Stimulated activated CD4-positive, alpha-beta T cell treated with anti-CD3 and anti-CD28 coated beads, Interleukin-2, amount 100 ng/mL, for 48 hours (primary cell): Measurements from ENCODE around the gene HHATL.

Experiments used
- DNase-seq, 2 donors: peaks; one replicate each; pipeline ENCODE4 v3.0.0-alpha.2; 2020

The HHATL gene

GRCh38 chr3:42702066-42702951 is at the start of gene HHATL:
Gene HHATL, minus strand, starts transcription at chr3:42702798. Its CDS starts 1,972 bp downstream, at chr3:42700826.
- no peak for DNase-seq

GRCh38 chr3:42751609-42752008 is 49.0 kb upstream of the HHATL start:
- no peak for DNase-seq

GRCh38 chr3:42750834-42751233 is 48.2 kb upstream of the HHATL start:
- no peak for DNase-seq

GRCh38 chr3:42749753-42750231 is 47.2 kb upstream of the HHATL start:
- DNase-seq: no peak

GRCh38 chr3:42749025-42749752 is 46.6 kb upstream of the HHATL start:
- DNase-seq: no peak

- no peak for DNase-seq
Measured at GRCh38 chr3:42747581-42747980, 45.0 kb upstream of the HHATL start.

GRCh38 chr3:42746455-42747450 is 44.2 kb upstream of the HHATL start:
- DNase-seq: no peak

GRCh38 chr3:42745776-42746454 is 43.3 kb upstream of the HHATL start:
- DNase-seq: no peak

- DNase-seq: no peak
Measured at GRCh38 chr3:42745291-42745745, 42.7 kb upstream of the HHATL start.

- no peak for DNase-seq
Measured at GRCh38 chr3:42743204-42743995, 40.8 kb upstream of the HHATL start.

GRCh38 chr3:42742688-42743087 is 40.1 kb upstream of the HHATL start:
- no peak for DNase-seq

- no peak for DNase-seq
Measured at GRCh38 chr3:42742259-42742658, 39.7 kb upstream of the HHATL start.

- no peak for DNase-seq
Measured at GRCh38 chr3:42741796-42742195, 39.2 kb upstream of the HHATL start.

- no peak for DNase-seq
Measured at GRCh38 chr3:42739401-42740158, 37.0 kb upstream of the HHATL start.

- no peak for DNase-seq
Measured at GRCh38 chr3:42736531-42736930, 33.9 kb upstream of the HHATL start.

GRCh38 chr3:42736081-42736480 is 33.5 kb upstream of the HHATL start:
- DNase-seq: no peak

- no peak for DNase-seq
Measured at GRCh38 chr3:42735615-42736014, 33.0 kb upstream of the HHATL start.

- no peak for DNase-seq
Measured at GRCh38 chr3:42735019-42735418, 32.4 kb upstream of the HHATL start.

- no peak for DNase-seq
Measured at GRCh38 chr3:42734263-42734860, 31.8 kb upstream of the HHATL start.
